Loucy (cell line): ENCODE results near the gene SLC39A11.

Experiments used
- CTCF ChIP-seq: fragments of 200-600 bp; sonication (generic); conservative IDR thresholded peaks from 2 replicates; pipeline ENCODE4 v1.5.1; 2014; ENCODE audit warnings: mild to moderate bottlenecking, antibody characterized with exemption, low read length
- EZH2phosphoT487 ChIP-seq: fragments of 200-600 bp; IDR thresholded peaks from 2 replicates; pipeline ENCODE4 v1.6.1; 2018; ENCODE audit warnings: antibody characterized with exemption, mild to moderate bottlenecking, moderate library complexity, borderline replicate concordance

- no peak for TF ChIP-seq CTCF
- TF ChIP-seq EZH2phosphoT487, result no peak
These were observed 233.5 kb downstream of the SLC39A11 start for GRCh38 chr17:72858826-72859495.
